Psoas muscle (tissue), 8 donors: Measurements from ENCODE around the gene TTC29. TPM values are rescaled to one million over a fixed set of nuclear protein-coding genes. Genes with fewer than 3 reads are reported as not detected.
"Not testable (repeated sequence)": the region's sequence is repeated elsewhere in the genome, so short reads cannot be mapped to it uniquely, and the experiment has no call there.

Experiments used
- ATAC-seq, 4 donors: fragments of 200-7000 bp; cut with Tn5 transposase; one replicate each; pipeline ENCODE4 v1.9.1; 2020; ENCODE audit warnings: moderate library complexity in 3 of 4, mild to moderate bottlenecking in 2 of 4
- DNase-seq, 2 donors: peaks; one replicate each; pipeline ENCODE4 v3.0.0-alpha.2; 2020
- H3K27ac ChIP-seq: fragments of 200-600 bp; one replicate; pipeline ENCODE4 v1.8.0; 2022
- H3K27me3 ChIP-seq, 3 donors: fragments of 200-600 bp in 1 of 3; one replicate each; pipeline versions ENCODE4 v1.6.1 to v1.8.0; 2013 to 2022; ENCODE audit warnings: low read length in 2 of 3, mild to moderate bottlenecking in 2 of 3, moderate library complexity in 1 of 3; ENCODE audit not compliant: insufficient read depth in 3 of 3
- H3K36me3 ChIP-seq, 2 donors: fragments of 200-600 bp in 1 of 2; one replicate each; pipeline versions ENCODE4 v1.6.1 to v1.8.0; 2013 to 2022; ENCODE audit warnings: low read depth in 1 of 2, mild to moderate bottlenecking in 1 of 2, moderate library complexity in 1 of 2; ENCODE audit not compliant: insufficient read depth in 1 of 2
- H3K4me1 ChIP-seq: fragments of 200-600 bp; one replicate; pipeline ENCODE4 v1.8.0; 2022
- H3K4me3 ChIP-seq: fragments of 200-600 bp; one replicate; pipeline ENCODE4 v1.8.0; 2022; ENCODE audit warnings: mild to moderate bottlenecking
- H3K9me3 ChIP-seq: fragments of 200-600 bp; one replicate; pipeline ENCODE4 v1.8.0; 2022
- WGBS, 3 donors: extraction: QIAGEN DNeasy Blood & Tissue Kit; methylation state at CpG; one replicate each; pipeline versions ENCODE4 v1.1.6 to v1.1.7; 2013; 5-methylcytosine and 5-hydroxymethylcytosine counted together
- intact Hi-C, 2 donors: fragments of 100-400 bp; cut with DNase I; formaldehyde crosslinking; loops; one replicate each; pipeline versions ENCODE4 v1.11.0 to v1.14.2; 2022
- polyA plus RNA-seq, 3 donors: library from polyadenylated mRNA; stranded (reverse); fragments of 200-250 nt; gene quantifications; one replicate each; pipeline ENCODE4 v1.2.3, GENCODE V29; 2013
- total RNA-seq, 4 donors: library from RNA; stranded (reverse); fragmentation: NEBNext Ultra II Directional in 2 of 4; extraction: Animal tissue kit (Norgen Biotek cat#: 25700) in 2 of 4; gene quantifications; one replicate each; pipeline versions ENCODE4 v1.2.1 to v1.2.4, GENCODE V29; 2021 to 2023
- TF ChIP-seq, protein P1 (sequence below): fragments of 200-600 bp; IDR thresholded peaks from one replicate; pipeline ENCODE4 v1.8.0; 2022; ENCODE audit warnings: antibody characterized with exemption
- donor health status: healthy with polysubstance abuse.
- donor health status: DM: no; HTN: no; CAD: no; lungs with moderate emphysema.
- donor health status: Bipolar disorder and iron deficiency.
- donor health status: healthy.
- donor health status: DM: yes; HTN: yes; CAD: no.
- donor health status: DM: no; HTN: no; CAD: no.
- donor health status: DM: no; HTN: no; CAD: no.
- donor health status: DM: yes; HTN: yes; CAD: no.

TTC29 gene
- total and polyA plus RNA-seq, 7 donors = 0.03 TPM; not detected in 6

DNA sequence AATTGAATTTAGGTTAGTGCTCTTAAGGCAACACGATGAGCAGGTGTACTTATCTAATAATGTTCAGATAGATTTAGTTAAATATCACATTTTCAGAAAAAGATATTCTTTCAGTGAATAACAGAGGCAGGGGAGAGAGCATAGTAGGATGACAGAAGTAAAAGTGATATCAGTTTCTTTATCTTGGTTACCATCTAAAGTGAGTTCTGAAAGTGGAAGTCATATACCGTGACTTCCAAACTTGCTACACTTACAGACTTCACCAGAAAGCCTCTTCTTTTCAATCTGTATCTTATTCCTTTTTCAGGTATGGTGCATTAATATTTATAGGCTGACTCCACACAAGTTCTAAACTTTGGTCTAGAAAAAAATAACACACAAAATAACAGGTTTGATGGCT lies 182.1 kb downstream of the TTC29 start:
- Histone ChIP-seq H3K9me3 (peaks cover 5% of the 10 kb centered on the region), H3K27ac (no peak overlapping the region), H3K4me3 (no peak overlapping the region), H3K4me1 (no peaks in the 10 kb centered on the region), H3K27me3 (no peaks in the 10 kb centered on the region), H3K36me3 (no peaks in the 10 kb centered on the region)
- WGBS, 3 donors = 76 to 86% (median 82%) methylated on average over 2 of the region's 2 CpGs
- no peak for ATAC-seq
- DNase-seq = no peak
- intact Hi-C loops = no loop called here
- TF ChIP-seq, protein P1, sequence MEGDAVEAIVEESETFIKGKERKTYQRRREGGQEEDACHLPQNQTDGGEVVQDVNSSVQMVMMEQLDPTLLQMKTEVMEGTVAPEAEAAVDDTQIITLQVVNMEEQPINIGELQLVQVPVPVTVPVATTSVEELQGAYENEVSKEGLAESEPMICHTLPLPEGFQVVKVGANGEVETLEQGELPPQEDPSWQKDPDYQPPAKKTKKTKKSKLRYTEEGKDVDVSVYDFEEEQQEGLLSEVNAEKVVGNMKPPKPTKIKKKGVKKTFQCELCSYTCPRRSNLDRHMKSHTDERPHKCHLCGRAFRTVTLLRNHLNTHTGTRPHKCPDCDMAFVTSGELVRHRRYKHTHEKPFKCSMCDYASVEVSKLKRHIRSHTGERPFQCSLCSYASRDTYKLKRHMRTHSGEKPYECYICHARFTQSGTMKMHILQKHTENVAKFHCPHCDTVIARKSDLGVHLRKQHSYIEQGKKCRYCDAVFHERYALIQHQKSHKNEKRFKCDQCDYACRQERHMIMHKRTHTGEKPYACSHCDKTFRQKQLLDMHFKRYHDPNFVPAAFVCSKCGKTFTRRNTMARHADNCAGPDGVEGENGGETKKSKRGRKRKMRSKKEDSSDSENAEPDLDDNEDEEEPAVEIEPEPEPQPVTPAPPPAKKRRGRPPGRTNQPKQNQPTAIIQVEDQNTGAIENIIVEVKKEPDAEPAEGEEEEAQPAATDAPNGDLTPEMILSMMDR = no peak

DNA sequence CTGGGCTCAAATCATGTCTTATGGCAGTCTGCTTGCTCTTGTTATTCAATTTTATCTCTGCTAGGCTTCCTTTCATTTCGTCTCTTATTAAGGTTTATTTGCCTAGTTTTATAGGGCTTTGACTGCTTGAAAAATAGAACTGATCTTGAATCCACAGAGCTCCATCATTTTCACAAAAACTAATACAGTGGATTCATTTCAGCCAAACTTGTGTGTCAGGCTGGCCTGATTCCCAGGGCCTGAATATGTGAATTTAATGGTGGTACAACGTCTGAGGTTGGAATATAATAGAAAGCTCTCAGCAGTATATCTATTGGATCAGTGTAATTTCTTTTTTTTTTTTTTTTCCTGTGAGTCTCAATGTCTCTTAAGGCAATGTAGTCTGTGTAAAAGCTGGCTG lies 183.6 kb downstream of the TTC29 start:
- Histone ChIP-seq H3K27me3 (no peaks in the 10 kb centered on the region), H3K36me3 (no peaks in the 10 kb centered on the region), H3K27ac (no peak overlapping the region), H3K9me3 (peaks cover 5% of the 10 kb centered on the region), H3K4me1 (no peaks in the 10 kb centered on the region), H3K4me3 (no peak overlapping the region)
- no peak for DNase-seq
- TF ChIP-seq, protein P1 = no peak
- ATAC-seq = no peak
- intact Hi-C loops = no loop called here
- 45 to 49% (median 49%) methylated on average over 2 of the region's 2 CpGs for WGBS, 3 donors

DNA sequence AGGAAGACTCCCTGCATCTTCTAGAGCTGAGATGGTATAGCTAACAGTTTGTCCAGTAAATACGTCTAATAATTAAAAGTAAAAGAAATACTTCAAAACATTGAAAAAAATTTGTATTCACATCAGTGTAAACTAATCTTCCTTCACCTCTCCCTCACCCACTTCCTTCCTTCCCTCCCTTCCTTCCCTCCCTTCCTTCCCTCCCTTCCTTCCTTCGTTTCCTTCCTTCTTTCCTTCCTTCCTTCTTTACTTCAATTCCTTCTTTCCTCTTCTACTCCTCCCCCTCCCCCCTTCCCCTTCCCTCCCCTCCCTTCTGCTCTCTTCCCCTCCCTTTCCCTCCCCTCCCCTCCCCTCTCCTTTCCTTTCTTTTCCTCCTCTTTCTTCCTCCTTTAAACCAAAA lies 203.2 kb downstream of the TTC29 start:
- no peaks in the 10 kb centered on the region for H3K36me3 ChIP-seq

DNA sequence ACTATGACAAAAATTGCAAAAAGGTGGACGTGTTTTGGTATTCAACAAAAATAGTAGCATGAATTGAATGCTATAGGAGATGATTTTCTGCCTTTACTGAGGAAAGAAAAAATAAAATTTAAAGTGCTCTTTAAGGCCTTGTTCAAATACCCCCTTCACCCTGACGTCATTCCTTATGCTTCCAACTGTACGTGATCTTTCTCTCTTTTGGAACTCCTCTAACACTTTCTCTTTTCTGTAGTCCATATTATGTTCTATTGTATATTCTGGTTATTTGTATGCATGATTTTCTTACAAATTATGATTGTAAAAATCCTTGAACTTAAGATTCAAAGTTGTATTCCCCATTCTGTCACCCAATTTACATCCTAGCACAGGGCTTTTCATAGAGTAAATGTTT lies 206.5 kb downstream of the TTC29 start:
- Histone ChIP-seq H3K4me3 (no peak overlapping the region), H3K9me3 (no peaks in the 10 kb centered on the region), H3K27ac (no peak overlapping the region), H3K36me3 (no peaks in the 10 kb centered on the region), H3K4me1 (no peaks in the 10 kb centered on the region), H3K27me3 (no peaks in the 10 kb centered on the region)
- 64 to 70% (median 69%) methylated on average over 3 of the region's 3 CpGs for WGBS, 3 donors
- no peak for DNase-seq
- intact Hi-C loops = no loop called here
- ATAC-seq = no peak
- TF ChIP-seq, protein P1 = no peak

More for the DNA sequence above, 203.2 kb downstream of the TTC29 start:
- no peaks in the 10 kb centered on the region for H3K4me1 ChIP-seq
- H3K27me3 ChIP-seq = no peaks in the 10 kb centered on the region
- 55 to 69% (median 61%) methylated on average over 2 of the region's 2 CpGs for WGBS, 3 donors
- H3K27ac ChIP-seq = no peak overlapping the region
- no peak overlapping the region for H3K4me3 ChIP-seq
- no peak for DNase-seq
- intact Hi-C loops = no loop called here
- H3K9me3 ChIP-seq = no peaks in the 10 kb centered on the region
- no peak for ATAC-seq
- TF ChIP-seq, protein P1 = no peak

DNA sequence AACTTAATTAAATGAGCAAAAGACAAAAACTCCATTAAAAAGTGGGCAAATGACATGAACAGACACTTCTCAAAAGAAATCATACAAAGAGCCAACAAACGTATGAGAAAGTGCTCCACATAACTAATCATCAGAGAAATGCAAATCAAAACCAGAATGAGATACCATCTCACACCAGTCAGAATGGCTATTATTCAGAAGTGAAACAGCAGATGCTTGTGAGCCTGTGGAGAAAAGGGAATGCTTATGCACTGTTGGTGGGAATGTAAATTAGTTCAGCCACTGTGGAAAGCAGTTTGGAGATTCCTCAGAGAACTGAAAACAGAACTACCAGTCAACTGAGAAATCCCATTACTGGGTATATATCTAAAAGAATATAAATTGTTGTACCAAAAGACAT lies 222.1 kb downstream of the TTC29 start:
- intact Hi-C loops, H3K4me1 ChIP-seq, ATAC-seq, H3K27ac ChIP-seq, H3K4me3 ChIP-seq, H3K36me3 ChIP-seq, DNase-seq, H3K27me3 ChIP-seq, H3K9me3 ChIP-seq: not testable (repeated sequence)
- 54 to 60% (median 56%) methylated on average over 1 of the region's 1 CpG for whole genome bisulfite sequencing, 3 donors
